ENCODE results near the gene CDIP1.

The CDIP1 gene

GRCh38 chr16:4544473-4544872 lies 5.9 kb upstream of the CDIP1 start:
- no peak for TF ChIP-seq CTCF (conservative IDR thresholded peaks at IDR 0.05; ENCODE audit: low read depth, low read length)
- no peak overlapping the region for H3K4me3 ChIP-seq (ENCODE audit: low read length)
- no peak for DNase-seq (ENCODE audit: low read depth)

GRCh38 chr16:4539716-4540284 lies 1.2 kb upstream of the CDIP1 start:
- no peak for DNase-seq (ENCODE audit: low read depth)
- no peak for TF ChIP-seq CTCF (conservative IDR thresholded peaks at IDR 0.05; ENCODE audit: low read depth, low read length)
- no peak overlapping the region for H3K4me3 ChIP-seq (ENCODE audit: low read length)

GRCh38 chr16:4537376-4538343 lies 913 bp downstream of the CDIP1 start:
- H3K4me3 ChIP-seq (ENCODE audit: low read length): peak overlapping the region; percentile 53
- no peak for DNase-seq (ENCODE audit: low read depth)

GRCh38 chr16:4536391-4537106 lies 2.0 kb downstream of the CDIP1 start:
- H3K4me3 ChIP-seq (ENCODE audit: low read length): no peak overlapping the region
- TF ChIP-seq CTCF (conservative IDR thresholded peaks at IDR 0.05; ENCODE audit: low read depth, low read length): no peak
- no peak for DNase-seq (ENCODE audit: low read depth)

More at GRCh38 chr16:4537376-4538343, 913 bp downstream of the CDIP1 start:
- no peak for TF ChIP-seq CTCF (conservative IDR thresholded peaks at IDR 0.05; ENCODE audit: low read depth, low read length)

GRCh38 chr16:4535627-4536108 lies 2.9 kb downstream of the CDIP1 start:
- DNase-seq (ENCODE audit: low read depth): no peak
- TF ChIP-seq CTCF (conservative IDR thresholded peaks at IDR 0.05; ENCODE audit: low read depth, low read length): no peak
- no peak overlapping the region for H3K4me3 ChIP-seq (ENCODE audit: low read length)

GRCh38 chr16:4534151-4534790 lies 4.3 kb downstream of the CDIP1 start:
- TF ChIP-seq CTCF (conservative IDR thresholded peaks at IDR 0.05; ENCODE audit: low read depth, low read length): no peak

More at GRCh38 chr16:4534151-4534790, 4.3 kb downstream of the CDIP1 start:
- H3K4me3 ChIP-seq (ENCODE audit: low read length): no peak overlapping the region
- no peak for DNase-seq (ENCODE audit: low read depth)

All from retinal pigment epithelial cell (primary cell).